GM12874 (cell line): ENCODE results near the gene PPAT.

Experiments used
- TF ChIP-seq, protein P1 (sequence below): IDR thresholded peaks from 2 replicates; pipeline ENCODE4 v1.5.1; 2011; ENCODE audit warnings: low read depth, mild to moderate bottlenecking, control low read depth, low read length, moderate library complexity; ENCODE audit not compliant: insufficient read depth

Gene PPAT

DNA sequence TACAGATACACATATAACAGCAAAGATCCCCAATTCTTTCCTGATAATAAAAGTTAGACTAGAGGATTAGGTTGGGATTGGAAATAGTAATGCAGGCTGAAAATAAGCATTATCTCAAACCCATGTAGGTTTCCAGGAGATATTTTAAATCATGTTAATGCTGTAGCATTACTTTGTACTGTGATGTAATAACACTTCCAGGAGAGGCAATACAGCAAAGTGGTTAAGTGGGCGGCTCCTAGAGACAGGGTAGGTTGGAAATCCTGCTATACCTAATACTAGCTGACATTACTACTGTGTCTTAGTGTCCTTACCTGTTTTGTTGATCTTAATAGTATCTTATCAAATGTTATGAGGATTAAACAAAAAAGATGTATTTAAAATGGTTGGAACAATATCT lies 10.3 kb upstream of the PPAT start:
- TF ChIP-seq, protein P1, sequence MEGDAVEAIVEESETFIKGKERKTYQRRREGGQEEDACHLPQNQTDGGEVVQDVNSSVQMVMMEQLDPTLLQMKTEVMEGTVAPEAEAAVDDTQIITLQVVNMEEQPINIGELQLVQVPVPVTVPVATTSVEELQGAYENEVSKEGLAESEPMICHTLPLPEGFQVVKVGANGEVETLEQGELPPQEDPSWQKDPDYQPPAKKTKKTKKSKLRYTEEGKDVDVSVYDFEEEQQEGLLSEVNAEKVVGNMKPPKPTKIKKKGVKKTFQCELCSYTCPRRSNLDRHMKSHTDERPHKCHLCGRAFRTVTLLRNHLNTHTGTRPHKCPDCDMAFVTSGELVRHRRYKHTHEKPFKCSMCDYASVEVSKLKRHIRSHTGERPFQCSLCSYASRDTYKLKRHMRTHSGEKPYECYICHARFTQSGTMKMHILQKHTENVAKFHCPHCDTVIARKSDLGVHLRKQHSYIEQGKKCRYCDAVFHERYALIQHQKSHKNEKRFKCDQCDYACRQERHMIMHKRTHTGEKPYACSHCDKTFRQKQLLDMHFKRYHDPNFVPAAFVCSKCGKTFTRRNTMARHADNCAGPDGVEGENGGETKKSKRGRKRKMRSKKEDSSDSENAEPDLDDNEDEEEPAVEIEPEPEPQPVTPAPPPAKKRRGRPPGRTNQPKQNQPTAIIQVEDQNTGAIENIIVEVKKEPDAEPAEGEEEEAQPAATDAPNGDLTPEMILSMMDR, result no peak

DNA sequence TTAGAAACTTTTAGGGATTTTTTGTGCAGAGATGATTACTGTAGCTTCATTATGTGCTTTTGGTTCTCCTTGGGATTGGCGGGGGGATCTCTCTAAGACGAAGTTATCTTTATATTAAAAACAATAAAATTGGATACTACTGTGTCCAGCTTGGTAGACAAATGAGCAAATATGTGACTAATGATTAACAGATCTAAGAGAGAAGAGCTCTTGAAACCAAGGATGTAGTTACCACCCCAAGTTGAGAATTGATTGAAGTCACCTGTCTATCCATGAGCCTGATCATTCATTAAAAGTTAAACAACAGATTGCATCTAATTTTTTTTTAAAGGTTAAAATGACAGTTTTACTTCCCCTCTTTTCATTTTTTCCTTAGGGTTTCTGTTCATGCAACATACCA lies 9.3 kb upstream of the PPAT start:
- TF ChIP-seq, protein P1, result no peak

DNA sequence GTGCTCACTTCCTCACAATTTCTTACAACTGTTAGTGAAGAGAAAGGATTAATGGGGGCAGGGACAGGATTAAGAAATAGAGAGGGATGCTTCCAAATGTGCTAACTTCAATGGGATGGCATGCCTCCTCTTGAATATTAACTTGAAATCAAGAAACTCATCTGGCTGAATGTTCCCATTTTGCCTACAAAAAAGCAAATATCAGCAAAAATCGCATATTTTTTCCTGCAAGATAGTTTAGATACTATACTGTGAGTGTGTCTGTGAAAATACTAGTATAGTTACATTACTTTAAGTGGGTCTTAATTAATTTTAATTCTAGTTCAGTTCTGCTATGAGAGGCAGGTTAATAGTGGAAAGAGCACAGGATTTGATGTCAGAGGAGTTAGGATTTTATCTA lies 5.6 kb upstream of the PPAT start:
- TF ChIP-seq, protein P1, result no peak

DNA sequence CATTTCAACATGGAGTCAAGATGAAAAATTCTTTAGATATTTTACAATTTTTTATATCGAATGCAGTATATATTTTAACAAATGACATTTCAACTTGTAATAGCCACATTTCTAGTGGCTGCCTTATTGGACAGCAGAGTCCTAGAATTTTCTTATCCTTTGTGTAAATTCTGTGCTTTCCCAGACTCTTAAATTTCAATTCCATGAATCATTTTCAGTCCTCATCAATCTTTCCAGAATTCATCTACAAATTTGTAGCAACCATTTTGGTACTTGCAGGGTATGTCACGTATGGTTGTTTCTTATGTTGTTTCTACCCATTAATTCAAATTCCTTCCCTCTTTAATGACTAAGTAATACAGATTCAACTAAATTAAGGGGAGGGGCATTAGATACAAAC lies 3.4 kb upstream of the PPAT start:
- TF ChIP-seq, protein P1, result no peak

DNA sequence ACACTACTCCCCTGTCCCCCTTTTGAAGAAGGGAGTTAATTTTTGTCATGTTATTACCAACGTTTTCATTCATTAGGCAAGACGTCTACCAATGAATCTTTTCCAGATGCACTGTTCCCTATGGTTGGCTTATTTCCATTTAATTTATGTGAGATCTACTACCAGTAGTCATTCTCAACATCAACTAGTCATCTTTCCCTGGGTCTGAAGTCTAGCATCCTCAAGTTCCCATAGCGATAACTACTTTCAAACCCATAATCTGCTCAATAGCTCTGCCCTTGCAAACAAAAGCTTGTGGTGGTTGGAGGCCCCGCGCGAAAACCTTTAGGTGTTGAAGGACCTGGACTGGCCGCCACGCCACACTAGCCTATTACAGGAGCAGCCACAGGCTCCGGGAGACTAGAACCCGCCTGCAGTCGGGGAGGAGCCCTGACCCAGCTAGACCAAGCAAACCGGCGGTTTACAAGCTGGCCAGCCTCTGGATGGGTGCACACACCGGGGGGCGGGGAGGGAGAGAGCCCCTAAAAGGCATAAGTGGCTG lies 746 bp downstream of the PPAT start:
- TF ChIP-seq, protein P1, result no peak

DNA sequence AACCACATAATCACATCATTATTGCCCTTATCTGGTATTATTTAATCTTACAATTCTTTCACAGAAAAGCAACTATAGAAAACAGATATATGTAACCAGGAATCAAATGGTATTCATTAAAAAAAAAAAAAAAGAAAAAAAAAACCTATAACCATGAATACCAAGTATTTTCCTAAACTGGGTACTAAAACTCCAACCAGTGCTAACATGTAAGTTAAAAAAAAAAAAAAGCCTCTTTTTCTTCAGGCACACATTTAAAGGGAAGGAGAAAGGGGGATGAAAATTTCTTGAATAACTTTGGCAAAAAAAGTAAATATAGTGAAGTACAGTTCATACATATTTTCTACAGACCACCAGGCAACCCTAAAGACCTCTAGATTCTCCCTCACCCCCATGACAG lies 2.1 kb downstream of the PPAT start:
- TF ChIP-seq, protein P1, result no peak

DNA sequence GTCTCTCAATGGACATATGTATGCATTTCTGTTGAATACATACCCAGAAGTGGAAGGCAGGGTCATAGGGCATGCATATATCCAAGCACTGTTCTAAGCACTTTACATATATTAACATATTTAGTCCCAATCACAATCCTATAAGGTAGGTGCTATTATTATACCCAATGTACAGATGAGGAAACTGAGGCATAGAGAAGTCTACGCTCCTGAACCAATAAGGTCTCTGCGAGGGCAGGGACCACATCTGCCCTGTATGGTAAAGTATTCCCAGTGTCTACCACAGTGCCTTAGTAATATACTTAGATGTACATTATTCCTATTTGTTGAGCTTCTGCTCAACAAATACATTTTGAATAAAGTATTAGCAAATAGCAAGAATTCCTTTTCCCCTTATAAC lies 5.2 kb downstream of the PPAT start:
- TF ChIP-seq, protein P1, result no peak
